Psoas muscle (tissue), 8 donors: ENCODE data around the gene U2SURP. TPM values are rescaled to one million over a fixed set of nuclear protein-coding genes. Genes with fewer than 3 reads are reported as not detected.
"Not testable (repeated sequence)": the region's sequence is repeated elsewhere in the genome, so short reads cannot be mapped to it uniquely, and the experiment has no call there.

Experiments used
- ATAC-seq, 4 donors: fragments of 200-7000 bp; cut with Tn5 transposase; one replicate each; pipeline ENCODE4 v1.9.1; 2020; ENCODE audit warnings: moderate library complexity in 3 of 4, mild to moderate bottlenecking in 2 of 4
- DNase-seq, 2 donors: peaks; one replicate each; pipeline ENCODE4 v3.0.0-alpha.2; 2020
- H3K27ac ChIP-seq: fragments of 200-600 bp; one replicate; pipeline ENCODE4 v1.8.0; 2022
- H3K27me3 ChIP-seq, 3 donors: fragments of 200-600 bp in 1 of 3; one replicate each; pipeline versions ENCODE4 v1.6.1 to v1.8.0; 2013 to 2022; ENCODE audit warnings: low read length in 2 of 3, mild to moderate bottlenecking in 2 of 3, moderate library complexity in 1 of 3; ENCODE audit not compliant: insufficient read depth in 3 of 3
- H3K36me3 ChIP-seq, 2 donors: fragments of 200-600 bp in 1 of 2; one replicate each; pipeline versions ENCODE4 v1.6.1 to v1.8.0; 2013 to 2022; ENCODE audit warnings: low read depth in 1 of 2, mild to moderate bottlenecking in 1 of 2, moderate library complexity in 1 of 2; ENCODE audit not compliant: insufficient read depth in 1 of 2
- H3K4me1 ChIP-seq: fragments of 200-600 bp; one replicate; pipeline ENCODE4 v1.8.0; 2022
- H3K4me3 ChIP-seq: fragments of 200-600 bp; one replicate; pipeline ENCODE4 v1.8.0; 2022; ENCODE audit warnings: mild to moderate bottlenecking
- H3K9me3 ChIP-seq: fragments of 200-600 bp; one replicate; pipeline ENCODE4 v1.8.0; 2022
- CTCF ChIP-seq: fragments of 200-600 bp; IDR thresholded peaks from one replicate; pipeline ENCODE4 v1.8.0; 2022; ENCODE audit warnings: antibody characterized with exemption
- WGBS, 3 donors: extraction: QIAGEN DNeasy Blood & Tissue Kit; methylation state at CpG; one replicate each; pipeline versions ENCODE4 v1.1.6 to v1.1.7; 2013; 5-methylcytosine and 5-hydroxymethylcytosine counted together
- intact Hi-C, 2 donors: fragments of 100-400 bp; cut with DNase I; formaldehyde crosslinking; loops; one replicate each; pipeline versions ENCODE4 v1.11.0 to v1.14.2; 2022
- polyA plus RNA-seq, 3 donors: library from polyadenylated mRNA; stranded (reverse); fragments of 200-250 nt; gene quantifications; one replicate each; pipeline ENCODE4 v1.2.3, GENCODE V29; 2013
- total RNA-seq, 4 donors: library from RNA; stranded (reverse); fragmentation: NEBNext Ultra II Directional in 2 of 4; extraction: Animal tissue kit (Norgen Biotek cat#: 25700) in 2 of 4; gene quantifications; one replicate each; pipeline versions ENCODE4 v1.2.1 to v1.2.4, GENCODE V29; 2021 to 2023
- donor health status: healthy with polysubstance abuse.
- donor health status: DM: no; HTN: no; CAD: no; lungs with moderate emphysema.
- donor health status: Bipolar disorder and iron deficiency.
- donor health status: healthy.
- donor health status: DM: yes; HTN: yes; CAD: no.
- donor health status: DM: no; HTN: no; CAD: no.
- donor health status: DM: no; HTN: no; CAD: no.
- donor health status: DM: yes; HTN: yes; CAD: no.

Gene U2SURP
- total and polyA plus RNA-seq, 7 donors, result 20.5 to 69.3 (median 39.8) TPM

GRCh38 chr3:143070977-143071551 lies 69.7 kb downstream of the U2SURP start:
- no peak overlapping the region for H3K27ac ChIP-seq
- 66 to 83% (median 78%) methylated on average over 3 of the region's 3 CpGs for WGBS, 3 donors
- no peaks in the 10 kb centered on the region for H3K27me3 ChIP-seq
- H3K9me3 ChIP-seq, result no peaks in the 10 kb centered on the region
- H3K4me3 ChIP-seq, result no peak overlapping the region
- no peak for ATAC-seq
- no peak for TF ChIP-seq CTCF
- no peaks in the 10 kb centered on the region for H3K4me1 ChIP-seq
- no peak for DNase-seq
- H3K36me3 ChIP-seq, result no peaks in the 10 kb centered on the region
- intact Hi-C loops, result no loop called here

- H3K4me1 ChIP-seq, result no peaks in the 10 kb centered on the region
- no peaks in the 10 kb centered on the region for H3K9me3 ChIP-seq
- H3K36me3 ChIP-seq, result no peaks in the 10 kb centered on the region
- H3K4me3 ChIP-seq, result no peak overlapping the region
- H3K27me3 ChIP-seq, result no peaks in the 10 kb centered on the region
- no peak overlapping the region for H3K27ac ChIP-seq
- no peak for DNase-seq
- ATAC-seq, result no peak
- 89 to 93% (median 90%) methylated on average over 6 of the region's 6 CpGs for WGBS, 3 donors
- intact Hi-C loops, result no loop called here
- TF ChIP-seq CTCF, result no peak
Observed at GRCh38 chr3:143071776-143072175, 70.4 kb downstream of the U2SURP start.

- H3K36me3 ChIP-seq, H3K4me3 ChIP-seq, ATAC-seq, H3K4me1 ChIP-seq, H3K27me3 ChIP-seq, H3K9me3 ChIP-seq, H3K27ac ChIP-seq, DNase-seq, intact Hi-C loops: not testable (repeated sequence)
- WGBS, 3 donors, result 91 to 92% (median 91%) methylated on average over 12 of the region's 12 CpGs
Observed at GRCh38 chr3:143072298-143073020, 71.1 kb downstream of the U2SURP start.

DNA sequence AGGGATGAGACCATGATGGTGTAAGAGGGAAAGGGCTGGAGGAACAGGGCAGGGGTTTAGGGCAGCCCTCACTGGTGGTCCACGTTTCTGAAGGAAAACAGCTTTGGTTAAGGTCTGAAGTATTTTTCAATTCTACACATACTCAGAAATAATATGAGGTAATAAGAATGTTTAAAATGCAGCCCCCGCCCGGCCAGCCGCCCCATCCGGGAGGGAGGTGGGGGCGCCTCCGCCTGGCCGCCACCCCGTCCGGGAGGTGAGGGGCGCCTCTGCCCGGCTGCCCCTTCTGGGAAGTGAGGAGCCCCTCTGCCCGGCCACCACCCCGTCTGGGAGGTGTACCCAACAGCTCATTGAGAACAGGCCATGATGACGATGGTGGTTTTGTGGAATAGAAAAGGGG lies 72.2 kb downstream of the U2SURP start:
- DNase-seq, intact Hi-C loops, H3K4me1 ChIP-seq, H3K9me3 ChIP-seq, H3K27me3 ChIP-seq, ATAC-seq, H3K27ac ChIP-seq, H3K4me3 ChIP-seq, H3K36me3 ChIP-seq: not testable (repeated sequence)
- WGBS, 3 donors, result 88 to 92% (median 90%) methylated on average over 12 to 14 of the region's 15 CpGs

- ATAC-seq, H3K27ac ChIP-seq, H3K36me3 ChIP-seq, H3K4me1 ChIP-seq, H3K27me3 ChIP-seq, H3K4me3 ChIP-seq, H3K9me3 ChIP-seq, intact Hi-C loops, DNase-seq: not testable (repeated sequence)
- WGBS, 3 donors, result 67 to 84% (median 76%) methylated on average over 3 to 5 of the region's 5 CpGs
Observed at GRCh38 chr3:143073983-143074382, 72.6 kb downstream of the U2SURP start.

GRCh38 chr3:143078883-143079282 lies 77.5 kb downstream of the U2SURP start:
- Histone ChIP-seq H3K9me3 (no peaks in the 10 kb centered on the region), H3K4me1 (no peaks in the 10 kb centered on the region), H3K4me3 (no peak overlapping the region), H3K36me3 (no peaks in the 10 kb centered on the region), H3K27ac (no peak overlapping the region), H3K27me3 (no peaks in the 10 kb centered on the region)
- ATAC-seq (no peak), DNase-seq (no peak)
- intact Hi-C loops, result no loop called here
- 84 to 90% (median 85%) methylated on average over 4 of the region's 4 CpGs for WGBS, 3 donors
- TF ChIP-seq CTCF, result no peak
